NCI-H1048 (cell line): ENCODE results near the gene RPRD2.

Experiments
- DNase-seq: peaks from one replicate; lab custom pipeline; 2025; lab: John Stamatoyannopoulos, UW

RPRD2 gene

DNA sequence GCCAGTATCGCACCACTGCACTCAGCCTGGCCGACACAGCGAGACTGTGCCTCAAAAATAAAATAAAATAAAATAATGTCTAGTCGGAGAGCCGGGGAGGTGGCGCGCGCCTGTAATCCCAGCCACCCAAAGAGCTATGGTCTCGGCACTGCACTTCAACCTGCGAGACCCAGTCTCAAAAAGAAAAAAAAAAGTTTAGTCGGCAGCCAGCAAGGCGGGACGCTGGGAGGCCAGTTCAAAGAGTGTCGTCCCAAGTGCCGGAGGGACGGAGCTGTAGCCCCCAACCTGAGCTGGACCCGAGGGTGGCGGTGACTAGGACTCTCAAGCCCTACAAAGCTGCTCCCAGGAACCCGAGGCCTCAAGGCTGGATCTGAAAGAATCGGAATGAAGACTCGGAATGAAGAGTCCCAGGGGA lies 151.0 kb downstream of the RPRD2 start:
- DNase-seq: no peak

DNA sequence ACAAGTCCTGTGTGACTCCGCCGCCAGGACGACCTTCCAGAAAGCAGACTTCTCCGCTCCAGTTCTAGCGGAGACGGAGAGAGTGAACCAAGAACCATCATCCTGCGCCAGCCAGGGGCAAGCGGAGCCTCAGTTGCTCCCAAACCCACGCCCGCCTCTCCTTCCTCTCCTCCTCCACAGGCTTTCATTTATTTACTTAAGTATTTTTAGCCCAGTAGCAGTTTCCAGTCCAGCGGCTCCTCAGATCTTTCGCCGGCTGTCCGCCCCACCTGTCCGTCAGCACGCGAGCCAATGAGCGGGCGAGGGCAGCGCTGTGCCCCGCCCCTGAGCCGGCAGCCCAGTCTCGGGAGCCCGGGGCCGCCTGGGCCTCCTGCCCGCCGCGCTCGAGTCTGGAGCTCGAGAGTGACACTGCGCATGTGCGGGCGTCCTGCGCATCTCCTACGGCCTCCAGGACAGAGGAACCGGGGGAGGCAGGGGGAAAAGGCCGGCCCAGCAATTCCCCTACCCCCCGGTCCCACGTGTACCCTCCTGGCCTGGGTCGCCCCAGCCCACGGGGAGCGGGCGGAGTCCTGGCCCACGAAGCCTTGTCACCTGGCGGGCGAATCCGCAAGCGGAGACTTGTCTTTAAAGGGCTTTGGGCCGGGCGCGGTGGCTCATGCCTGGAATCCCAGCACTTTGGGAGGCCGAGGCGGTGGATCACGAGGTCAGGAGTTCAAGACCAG lies 151.5 kb downstream of the RPRD2 start, which contains the start of gene FALEC:
FALEC (plus strand) TSS at position 425 of the 722 bp plus-strand sequence.
- DNase-seq: peak; percentile 94

GRCh38 chr1:150516050-150516591 lies 152.2 kb downstream of the RPRD2 start:
- DNase-seq: no peak

- no peak for DNase-seq
Observed at GRCh38 chr1:150516616-150517015, 152.7 kb downstream of the RPRD2 start.

GRCh38 chr1:150521196-150521968 lies 157.4 kb downstream of the RPRD2 start:
- no peak for DNase-seq

- no peak for DNase-seq
Observed at GRCh38 chr1:150525348-150525747, 161.4 kb downstream of the RPRD2 start.
